ENCODE measurements around the gene RRM2.

The RRM2 gene

DNA sequence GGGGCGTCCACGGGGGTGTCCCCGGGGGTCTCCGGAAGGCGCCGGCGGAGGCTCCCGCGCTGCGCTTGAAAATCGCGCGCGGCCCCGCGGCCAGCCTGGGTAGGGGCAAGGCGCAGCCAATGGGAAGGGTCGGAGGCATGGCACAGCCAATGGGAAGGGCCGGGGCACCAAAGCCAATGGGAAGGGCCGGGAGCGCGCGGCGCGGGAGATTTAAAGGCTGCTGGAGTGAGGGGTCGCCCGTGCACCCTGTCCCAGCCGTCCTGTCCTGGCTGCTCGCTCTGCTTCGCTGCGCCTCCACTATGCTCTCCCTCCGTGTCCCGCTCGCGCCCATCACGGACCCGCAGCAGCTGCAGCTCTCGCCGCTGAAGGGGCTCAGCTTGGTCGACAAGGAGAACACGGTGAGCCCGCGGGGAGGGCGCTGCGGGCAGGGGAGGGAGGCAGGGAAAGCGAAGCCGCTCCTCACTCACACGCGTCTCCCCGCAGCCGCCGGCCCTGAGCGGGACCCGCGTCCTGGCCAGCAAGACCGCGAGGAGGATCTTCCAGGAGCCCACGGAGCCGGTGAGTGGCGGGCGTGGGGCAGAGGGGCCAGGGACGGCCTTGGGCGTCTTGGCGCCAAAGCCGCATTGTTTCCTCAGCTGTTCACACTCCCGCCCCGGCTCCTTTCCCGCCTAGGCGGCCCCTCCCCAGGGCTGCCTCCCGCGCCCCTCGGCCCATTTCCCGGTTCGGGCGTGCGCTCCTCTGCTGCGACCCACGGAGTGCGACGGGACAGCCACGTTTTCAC is at the start of gene RRM2:
Gene RRM2 (plus strand): TSS at position 240 of the 781 bp plus-strand sequence. CDS start 60 bp downstream, at position 300.
- DNase-seq, result peak; percentile 77

DNA sequence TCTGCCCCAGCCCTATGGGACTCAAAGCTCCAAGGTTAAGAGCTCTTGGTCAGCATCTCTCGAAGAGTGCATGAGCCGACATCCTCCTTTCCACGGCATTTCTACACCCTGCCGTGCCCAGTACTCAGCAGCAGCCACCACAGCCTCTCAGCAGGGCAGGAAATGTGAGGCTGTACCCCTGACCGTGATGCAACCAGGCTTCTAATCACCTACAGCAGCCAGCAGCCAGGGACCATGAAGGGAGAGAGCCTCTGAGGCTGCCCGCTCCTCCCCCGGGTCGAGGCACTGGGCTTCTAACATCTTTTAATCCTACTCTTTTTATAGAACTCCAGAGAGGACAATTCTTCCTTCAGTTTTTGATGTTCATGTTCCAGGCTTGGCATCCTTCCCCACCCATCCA is 48.8 kb upstream of the RRM2 start:
- DNase-seq, result no peak

DNA sequence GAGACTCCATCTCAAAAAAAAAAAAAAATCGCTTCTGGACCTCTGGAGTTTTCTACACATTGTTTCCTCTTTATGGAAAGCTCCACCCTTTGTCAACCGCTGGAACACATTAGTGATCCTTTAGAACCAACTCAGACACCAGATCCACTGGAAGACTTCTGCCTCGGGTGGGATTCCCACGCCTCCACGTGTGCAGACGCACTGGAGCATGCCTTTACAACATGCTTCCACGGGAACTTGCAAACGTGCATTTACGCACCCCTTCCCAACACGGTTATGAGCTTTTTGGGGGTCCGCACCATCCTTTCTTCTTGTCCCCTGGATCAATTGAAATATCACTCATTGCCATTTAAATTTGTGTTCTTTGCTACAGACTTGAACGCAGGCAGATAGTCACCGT is 47.4 kb upstream of the RRM2 start:
- no peak for DNase-seq

DNA sequence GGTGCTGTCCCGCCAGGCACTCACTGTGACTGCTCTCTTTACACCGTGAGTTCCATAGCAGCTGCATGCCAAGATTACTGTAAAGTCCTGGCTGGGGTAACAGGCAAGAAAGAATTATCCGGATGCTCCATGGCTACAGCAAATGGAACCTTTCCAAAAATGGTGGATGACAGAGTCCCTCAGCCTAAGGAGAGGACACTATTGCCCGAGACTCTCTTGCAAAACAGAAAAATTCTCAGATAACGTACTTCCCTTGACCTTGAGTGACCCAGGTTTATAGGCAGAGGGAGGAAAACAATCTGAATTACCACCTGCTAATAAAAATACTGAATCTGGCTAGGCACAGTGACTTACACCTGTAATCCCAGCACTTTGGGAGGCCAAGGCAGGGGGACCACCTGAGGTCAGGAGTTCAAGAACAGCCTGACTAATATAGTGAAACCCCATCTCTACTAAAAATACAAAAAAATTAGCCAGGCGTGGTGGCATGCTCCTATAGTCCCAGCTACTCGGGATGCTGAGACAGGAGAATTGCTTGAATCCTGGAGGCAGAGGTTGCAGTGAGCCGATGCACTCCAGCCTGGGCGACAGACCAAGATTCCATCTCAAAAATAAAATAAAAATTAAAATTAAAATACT is 46.8 kb upstream of the RRM2 start:
- DNase-seq, result no peak

DNA sequence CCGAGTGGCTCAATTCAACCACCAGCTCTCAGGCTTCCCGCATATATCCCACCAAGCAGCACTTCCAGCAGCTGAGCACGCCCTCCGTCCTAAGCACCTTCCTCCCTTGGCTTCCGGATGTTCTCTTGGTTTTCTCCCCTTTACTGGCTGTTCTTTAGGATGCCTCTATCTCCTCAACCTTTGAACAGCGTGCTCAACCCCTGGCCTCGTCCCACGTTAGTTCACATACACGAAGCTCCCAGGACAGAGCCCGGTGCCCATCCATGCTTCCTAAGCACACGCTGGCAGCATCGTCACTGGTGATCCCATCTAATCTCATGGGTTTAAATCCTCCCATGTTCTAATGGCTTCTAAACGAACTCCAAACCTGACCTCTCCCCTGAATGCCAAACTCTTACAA is 46.0 kb upstream of the RRM2 start:
- no peak for DNase-seq

DNA sequence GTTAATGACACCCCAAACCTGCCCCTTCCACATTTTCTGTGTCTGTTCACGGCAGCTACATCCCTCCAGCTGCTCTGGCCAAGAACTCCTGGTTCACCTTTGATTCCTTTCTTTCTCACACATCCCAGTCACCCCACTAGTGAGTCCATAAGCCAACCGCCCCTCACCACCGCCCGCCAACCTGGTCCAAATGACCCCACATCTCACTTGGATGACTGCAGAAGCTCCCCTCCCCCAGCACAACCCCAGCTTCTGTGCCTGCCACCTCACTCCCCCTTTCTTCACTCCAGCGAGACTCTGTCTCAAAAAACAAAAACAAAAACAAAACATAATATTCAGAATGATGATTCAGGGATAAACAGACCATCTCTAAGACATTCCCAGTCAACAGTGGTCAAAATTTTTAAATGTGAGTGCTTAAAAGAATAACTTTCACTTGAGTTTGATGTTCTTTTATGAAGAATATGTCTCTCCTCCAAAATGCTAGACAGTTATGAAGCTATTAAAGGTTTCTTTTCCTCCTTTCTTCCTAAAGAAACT is 45.5 kb upstream of the RRM2 start:
- no peak for DNase-seq

DNA sequence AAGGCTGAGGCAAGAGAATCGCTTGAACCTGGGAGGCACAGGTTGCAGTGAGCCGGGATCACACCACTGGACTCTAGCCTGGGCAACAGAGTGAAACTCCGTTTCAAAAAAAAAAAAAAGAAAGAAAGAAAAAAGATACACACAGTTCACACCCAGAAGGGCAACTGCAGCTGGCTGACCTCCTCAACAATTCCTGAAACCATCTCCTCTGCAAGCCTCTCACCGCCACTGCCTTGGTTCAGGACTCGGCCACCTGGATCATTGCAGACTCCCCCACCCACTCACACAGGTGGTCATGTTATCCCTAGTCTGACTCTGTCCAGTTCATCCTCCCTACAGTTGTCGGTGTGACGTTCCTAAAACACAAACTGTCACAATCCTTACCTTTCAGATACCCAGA is 44.5 kb upstream of the RRM2 start:
- no peak for DNase-seq

DNA sequence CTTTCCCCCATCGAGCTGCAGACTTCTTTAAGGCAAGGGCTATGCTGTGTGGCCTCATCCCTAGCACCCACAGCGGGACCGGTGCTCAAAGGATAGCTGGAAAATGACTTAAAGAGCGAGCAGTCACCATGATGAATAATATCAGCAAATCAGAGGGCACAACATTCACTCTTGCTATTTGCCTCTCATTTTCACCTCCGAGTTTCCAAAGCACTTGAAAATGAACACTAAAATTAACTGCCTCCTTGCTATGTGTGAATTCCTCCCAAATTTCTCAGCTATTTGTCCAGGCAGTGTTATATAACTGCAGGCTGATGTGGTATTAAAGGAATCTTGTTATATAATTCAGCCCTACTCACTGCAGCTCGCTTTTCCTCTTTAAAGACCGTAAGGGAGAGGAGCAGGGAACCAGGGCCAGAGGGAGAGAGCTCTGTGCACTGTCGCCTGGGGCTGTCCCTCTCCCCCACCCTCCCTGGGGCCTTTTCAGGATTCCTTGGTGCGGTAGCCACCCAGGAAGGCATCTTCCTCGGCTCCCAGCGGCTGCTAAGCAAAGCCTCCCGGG is 43.8 kb upstream of the RRM2 start:
- no peak for DNase-seq

DNA sequence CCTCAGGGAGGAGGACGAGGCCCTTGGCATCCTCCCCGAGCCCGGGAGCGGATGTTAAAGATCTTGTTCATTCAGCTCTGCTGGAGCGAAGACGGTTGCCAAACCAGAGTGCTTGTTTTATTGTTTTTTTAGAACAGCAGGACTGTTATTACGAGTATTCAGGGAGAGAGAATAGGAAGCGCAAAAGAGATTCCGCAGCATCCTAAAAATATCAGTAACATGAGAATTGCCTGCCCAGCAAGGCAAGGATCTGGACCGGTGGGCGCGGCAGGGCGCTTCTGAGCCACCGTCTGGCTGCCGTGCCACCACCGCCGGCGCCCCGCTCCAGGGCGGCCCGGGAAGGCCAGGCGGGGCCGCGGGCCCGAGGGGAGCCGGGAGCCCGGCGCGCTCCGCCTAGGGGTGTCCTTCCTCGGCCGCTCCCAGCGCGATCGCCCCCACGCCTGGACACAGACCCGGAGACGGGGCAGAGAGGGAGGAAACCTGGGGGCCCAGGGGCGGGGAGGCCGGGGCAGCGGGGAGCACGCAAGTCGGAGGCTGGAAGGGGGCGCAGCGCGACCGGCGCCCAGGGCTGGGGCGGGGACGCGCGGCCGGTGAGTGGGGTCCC is 43.2 kb upstream of the RRM2 start:
- DNase-seq, result no peak

DNA sequence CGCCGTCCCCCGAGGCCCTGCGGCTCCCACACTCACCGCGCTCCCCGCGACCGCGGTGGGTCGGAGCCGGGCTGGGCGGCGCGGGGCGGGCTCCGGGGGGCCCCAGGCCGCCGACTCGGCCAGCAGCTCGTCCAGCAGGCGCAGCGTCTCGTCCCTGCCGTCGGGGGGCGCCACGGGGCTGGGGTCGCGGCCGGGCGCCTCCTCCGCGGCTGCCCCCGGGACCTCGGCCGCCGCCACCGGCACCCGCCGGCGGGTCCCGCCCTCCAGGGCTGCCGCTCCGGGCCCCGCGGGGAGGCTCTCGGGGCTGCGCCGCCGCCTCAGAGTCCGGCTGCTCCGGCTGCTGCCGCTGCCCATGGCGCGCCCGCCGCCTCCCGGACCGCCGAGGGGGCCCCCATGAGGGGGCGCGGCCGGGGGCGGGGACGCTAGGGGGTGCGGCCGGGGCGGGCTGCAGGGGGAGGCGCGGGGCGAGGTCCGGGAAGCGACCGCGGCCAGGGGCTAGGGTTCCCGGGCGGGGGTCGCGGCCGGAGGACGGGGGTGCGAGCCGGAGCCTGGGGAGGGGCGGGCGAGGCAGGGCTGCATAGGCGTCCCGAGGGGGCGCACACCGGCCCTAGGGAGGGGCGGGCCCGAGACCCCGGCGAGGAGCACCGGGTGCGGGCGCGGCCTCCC is 42.5 kb upstream of the RRM2 start, which contains the start of gene CYS1:
Gene CYS1 (minus strand): TSS at position 542 of the 666 bp plus-strand sequence. CDS start 188 bp downstream, at position 354.
- no peak for DNase-seq

DNA sequence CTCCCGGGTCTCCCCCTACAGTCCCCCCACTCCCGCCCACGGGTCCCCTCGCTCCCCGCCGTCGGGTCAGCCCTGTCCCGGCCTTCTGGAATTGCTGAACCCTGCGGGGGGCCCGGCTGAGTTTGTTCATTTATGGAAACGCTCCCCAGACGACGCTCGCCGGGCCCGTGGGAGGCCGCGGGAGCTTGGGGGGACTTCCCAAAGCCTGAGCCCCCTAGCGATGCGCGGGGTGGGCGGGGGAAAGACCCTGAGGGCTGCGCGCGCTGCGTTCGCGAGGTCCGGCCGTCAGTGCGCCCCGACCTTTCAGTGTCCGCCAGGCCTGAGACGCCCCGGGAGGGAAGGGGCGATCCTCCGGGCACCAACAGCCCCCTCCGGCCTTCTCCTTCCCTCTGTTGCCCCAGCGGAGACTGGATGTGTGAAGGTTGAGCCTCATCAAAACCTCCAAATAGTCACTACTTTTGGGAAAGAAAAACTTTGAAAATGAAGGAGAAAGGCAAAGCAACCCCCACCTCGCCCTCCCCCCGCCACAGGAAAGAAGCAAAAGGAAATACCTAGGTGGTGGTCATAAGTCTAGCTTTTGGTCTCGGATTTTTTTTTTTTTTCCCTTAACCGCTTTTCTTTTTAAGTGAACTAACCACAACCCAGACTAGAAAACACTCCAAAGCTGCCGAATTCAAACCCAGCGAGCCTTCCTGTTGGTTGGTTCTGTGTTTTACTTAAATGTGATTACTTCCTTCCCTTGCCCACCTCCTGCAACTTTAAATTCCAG is 41.8 kb upstream of the RRM2 start:
- DNase-seq, result no peak

DNA sequence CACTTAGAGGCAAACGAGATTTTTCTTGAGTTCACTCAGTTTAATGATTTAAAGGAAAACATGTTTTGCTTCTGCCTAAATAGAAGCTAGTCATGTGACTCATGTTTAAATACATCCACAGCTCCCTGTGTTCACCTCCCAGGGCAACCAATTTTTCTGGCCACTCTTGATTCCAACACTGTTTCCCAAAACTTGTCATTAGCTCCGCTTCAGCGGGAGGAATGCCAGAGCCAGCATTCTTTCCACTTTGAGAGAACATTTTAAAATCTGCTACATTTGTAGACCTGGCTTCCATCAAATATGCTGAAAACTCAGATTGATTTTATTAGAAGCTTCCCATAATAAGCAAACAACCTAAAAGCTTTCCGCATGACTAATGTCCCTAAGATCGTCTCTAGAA is 39.5 kb upstream of the RRM2 start:
- DNase-seq, result no peak

DNA sequence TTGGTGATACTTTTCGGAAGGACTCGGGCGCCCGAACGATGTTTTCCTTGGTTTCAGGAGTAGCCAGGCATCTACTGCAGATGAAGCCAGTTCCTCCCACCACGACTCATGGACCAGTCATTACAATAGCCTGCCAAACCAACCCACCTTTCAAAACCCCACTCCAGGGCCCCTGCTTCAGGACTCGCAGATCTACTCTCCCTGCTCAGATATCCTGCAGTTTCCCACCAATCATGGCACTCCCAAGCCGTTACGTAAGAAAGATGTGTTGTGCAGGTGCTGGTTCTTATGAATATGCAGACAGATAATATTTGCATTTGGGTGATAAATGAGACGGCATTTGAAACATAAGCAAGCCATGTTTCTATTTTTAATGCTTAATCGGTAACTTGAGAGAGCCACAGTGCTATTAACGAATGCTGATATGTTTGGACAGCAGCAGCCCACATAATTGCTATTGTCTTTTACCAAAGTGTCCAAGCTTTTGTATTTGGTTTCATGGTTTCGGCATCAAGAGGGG is 38.8 kb upstream of the RRM2 start:
- DNase-seq, result no peak

DNA sequence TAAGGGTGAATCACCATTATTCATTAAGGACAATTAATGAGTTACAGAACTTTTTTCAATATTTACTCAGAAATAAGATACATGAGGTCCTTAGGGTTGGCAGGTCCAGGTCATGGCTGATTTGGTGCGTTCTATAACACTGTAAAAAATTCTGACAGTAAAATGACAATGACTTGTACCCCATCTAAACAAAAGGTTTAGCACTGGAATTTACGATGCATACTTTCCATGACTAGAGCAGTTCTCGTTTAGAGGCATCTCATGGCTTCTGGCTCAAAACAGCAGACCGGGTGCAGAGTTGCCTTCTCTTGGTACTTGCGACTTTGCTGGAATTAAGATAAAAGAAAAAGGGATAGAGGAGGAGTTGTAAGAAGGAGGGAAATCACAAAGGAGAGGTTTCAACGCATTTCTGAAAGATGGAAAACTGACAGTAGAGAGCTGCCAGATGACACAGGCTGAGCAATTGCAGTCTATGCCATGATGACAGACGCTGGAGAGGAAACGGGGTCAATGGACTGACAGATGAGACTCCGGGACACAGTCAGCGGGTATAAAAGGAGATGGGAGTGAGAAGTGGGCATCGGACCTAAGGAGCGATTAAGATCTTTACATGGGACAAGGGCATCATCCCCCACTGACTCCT is 38.2 kb upstream of the RRM2 start:
- DNase-seq, result no peak

DNA sequence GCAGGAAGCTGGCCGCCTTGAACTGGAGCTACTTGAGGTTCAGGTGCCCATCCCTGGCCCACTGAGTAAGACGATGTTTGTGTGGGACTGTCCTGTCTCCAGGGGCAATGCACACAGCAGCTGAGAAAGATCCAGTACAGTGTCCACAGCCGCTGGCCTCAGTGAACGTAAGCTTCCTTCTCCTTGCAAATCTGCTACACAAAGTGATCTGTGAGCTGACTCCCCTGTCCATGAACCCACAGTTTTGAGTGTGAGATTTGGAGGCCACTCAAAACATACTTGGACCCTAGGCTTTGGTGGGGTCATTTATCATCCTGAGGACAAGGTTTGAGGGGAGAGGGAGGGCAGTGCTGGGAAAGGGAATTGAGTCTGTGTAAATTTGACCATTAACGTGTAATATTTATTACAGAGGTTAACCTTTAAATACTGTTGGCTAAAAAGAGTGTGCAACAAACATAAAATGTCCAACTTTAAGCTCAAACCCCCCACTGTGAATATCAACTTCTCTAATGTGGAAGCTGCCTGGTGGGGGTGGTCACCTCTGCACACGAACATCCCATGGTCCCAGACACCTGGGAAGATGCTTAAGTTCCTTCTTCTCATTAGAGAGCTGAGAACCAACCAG is 37.4 kb upstream of the RRM2 start:
- no peak for DNase-seq

DNA sequence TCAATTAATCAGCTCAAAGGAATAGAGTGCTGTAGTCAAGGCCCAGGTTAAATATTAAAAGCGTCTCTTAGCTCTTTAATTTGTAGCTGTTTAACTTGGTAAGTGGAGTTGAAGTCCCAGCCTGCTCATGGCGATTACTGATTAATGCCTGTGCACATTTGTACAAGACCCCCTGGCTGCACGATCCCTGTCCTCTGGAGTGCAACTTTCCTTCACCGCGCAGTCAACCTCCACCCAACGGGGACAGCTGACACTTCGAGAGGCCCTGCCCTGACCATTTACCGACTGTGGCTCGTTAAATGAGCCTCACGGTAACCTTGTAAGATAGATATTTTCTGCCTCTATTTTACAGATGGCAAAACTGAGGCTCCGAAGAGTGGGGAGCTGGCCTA is 36.9 kb upstream of the RRM2 start:
- no peak for DNase-seq

DNA sequence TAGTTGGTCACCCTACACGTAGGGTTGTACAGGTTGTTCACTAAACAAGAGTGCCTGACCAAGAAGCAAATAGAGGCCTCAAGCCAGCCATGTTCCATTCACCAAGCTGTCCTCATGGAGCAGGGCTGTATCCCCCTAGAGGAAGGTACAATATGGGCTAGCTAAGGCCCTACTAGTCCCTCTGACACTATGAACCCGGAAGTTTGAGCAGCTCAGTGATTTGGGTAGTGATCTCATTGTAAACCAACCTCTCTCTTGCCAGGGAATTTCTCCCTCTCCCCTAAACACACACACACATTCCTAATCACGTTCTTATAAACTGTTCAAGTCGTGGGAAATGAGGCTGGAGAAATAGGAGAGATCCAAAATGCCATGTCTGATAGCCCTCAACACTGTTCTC is 35.6 kb upstream of the RRM2 start:
- no peak for DNase-seq

DNA sequence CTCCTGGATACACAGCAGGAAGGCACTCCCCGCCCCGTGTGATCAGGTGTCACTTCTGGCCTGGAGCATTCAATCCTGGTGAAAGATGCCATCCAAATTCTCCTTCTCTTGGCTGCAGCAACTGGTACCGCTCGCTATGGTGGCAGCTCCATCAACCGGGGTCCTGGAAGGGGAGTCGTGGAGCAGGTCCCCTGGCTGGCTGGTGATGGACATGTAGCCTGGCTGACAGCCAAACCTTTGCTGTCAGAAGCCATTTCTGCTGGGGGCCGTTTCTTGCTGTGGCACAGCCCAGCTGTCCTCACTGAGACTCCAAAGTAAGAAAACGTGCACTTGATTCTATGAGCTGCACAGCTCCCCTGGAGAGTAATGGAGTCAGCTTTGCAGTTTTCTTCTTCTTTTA is 35.2 kb upstream of the RRM2 start:
- DNase-seq, result no peak

DNA sequence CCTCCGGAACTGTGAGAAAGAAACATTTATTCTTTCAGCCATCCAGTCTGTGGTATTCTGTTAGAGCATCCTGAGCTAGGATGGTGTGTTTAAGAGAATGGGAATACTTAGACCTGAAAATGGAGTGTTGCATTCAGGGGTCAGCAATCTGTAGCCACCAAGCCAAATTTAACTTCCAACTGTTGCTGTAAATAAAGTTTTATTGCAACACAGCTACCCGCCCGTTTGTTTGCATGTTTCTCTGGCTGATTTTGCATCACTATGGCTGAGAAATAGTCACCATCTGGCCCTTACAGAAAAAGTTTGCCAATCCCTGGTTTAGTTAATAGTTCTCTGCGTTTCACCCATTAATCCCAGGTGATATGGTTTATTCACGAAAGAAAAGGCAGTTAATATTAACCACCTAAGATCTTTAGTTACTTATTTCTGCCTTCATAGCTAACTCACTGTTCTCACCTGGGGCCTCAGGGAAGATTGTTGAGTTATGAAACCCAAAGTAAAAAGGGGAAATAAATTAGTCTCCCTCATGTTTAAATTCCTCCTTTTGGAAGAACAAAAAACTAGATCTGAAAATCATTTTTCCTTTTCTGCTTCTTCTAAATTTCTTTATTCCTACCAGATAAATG is 32.9 kb upstream of the RRM2 start:
- no peak for DNase-seq

DNA sequence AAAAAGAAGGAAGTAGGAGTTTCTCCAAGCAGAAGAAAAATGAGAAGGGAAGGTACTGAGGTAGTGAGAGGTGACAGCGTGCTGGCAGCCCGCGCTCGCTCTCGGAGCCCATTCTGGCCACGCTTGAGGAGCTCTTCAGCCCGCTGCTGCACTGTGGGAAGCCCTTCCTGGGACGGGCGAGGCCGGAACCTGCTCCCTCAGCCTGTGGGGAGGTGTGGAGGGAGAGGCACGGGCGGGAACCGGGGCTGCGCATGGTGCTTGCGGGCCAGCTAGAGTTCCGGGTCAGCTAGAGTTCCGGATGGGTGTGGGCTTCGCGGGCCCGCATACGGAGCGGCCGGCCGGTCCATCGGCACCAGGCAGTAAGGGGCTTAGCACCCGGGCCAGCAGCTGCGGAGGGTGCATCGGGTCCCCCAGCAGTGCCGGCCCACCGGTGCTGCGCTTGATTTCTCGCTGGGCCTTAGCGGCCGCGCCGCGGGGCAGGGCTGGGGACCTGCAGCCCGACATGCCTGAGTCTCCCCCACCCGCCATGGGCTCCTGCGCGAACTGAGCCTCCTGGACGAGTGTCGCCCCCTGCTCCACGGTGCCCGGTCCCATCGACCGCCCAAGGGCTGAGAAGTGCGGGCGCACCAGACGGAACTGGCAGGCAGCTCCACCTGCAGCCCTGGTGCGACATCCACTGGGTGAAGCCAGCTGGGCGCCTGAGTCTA is 31.2 kb upstream of the RRM2 start:
- DNase-seq, result no peak
